Astrocyte (in vitro differentiated cells and primary cell): ENCODE results near the gene PCDHA1.

Source experiments
- CTCF ChIP-seq: IDR thresholded peaks from 2 replicates; pipeline ENCODE4 v1.5.1; 2011; ENCODE audit warnings: low read depth, mild to moderate bottlenecking, inconsistent platforms, low read length, moderate library complexity; ENCODE audit not compliant: insufficient read depth
- EZH2 ChIP-seq: IDR thresholded peaks from 2 replicates; pipeline ENCODE4 v1.6.1; 2012; ENCODE audit warnings: mild to moderate bottlenecking, low read length, inconsistent platforms; ENCODE audit not compliant: insufficient read depth

DNA sequence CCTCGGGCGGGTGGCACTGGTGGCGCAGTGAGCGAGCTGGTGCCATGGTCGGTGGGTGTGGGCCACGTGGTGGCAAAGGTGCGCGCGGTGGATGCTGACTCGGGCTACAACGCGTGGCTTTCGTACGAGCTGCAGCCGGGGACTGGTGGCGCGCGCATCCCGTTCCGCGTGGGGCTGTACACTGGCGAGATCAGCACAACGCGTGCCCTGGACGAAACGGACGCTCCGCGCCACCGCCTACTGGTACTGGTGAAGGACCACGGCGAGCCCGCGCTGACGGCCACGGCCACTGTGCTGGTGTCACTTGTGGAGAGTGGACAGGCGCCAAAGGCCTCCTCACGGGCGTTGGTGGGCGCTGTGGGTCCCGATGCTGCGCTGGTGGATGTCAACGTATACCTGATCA, 22.9 kb downstream of the PCDHA1 start:
- no peak for TF ChIP-seq CTCF
- TF ChIP-seq EZH2: no peak
